Uterus (tissue), 2 donors: ENCODE measurements around the gene HCN1.

ENCODE experiments used
- CTCF ChIP-seq, 4 experiments: fragments of 200-600 bp in 2 of 4; fragments of 450-650 bp in 2 of 4; sonication (generic) in 2 of 4; IDR thresholded peaks; one replicate each; pipeline ENCODE4 v1.5.1; 2016 to 2019; ENCODE audit warnings: antibody characterized with exemption in 4 of 4, mild to moderate bottlenecking in 2 of 4, moderate library complexity in 1 of 4
- POLR2A ChIP-seq, 2 donors: fragments of 450-650 bp; IDR thresholded peaks; one replicate each; pipeline ENCODE4 v1.6.1; 2016; ENCODE audit warnings: antibody characterized with exemption in 2 of 2, mild to moderate bottlenecking in 1 of 2, moderate library complexity in 1 of 2

GRCh38 chr5:45533663-45534062 is 162.5 kb downstream of the HCN1 start:
- TF ChIP-seq CTCF (IDR thresholded peaks at IDR 0.05) (no peak), POLR2A (IDR thresholded peaks at IDR 0.05) (no peak)
